HG03060 (cell line): ENCODE data around the gene METRNL.

Experiments
- ATAC-seq: cut with Tn5 transposase; IDR thresholded peaks from one replicate; pipeline ENCODE4 v1.9.1; 2021; ENCODE audit warnings: low read depth, moderate number of reproducible peaks; ENCODE audit not compliant: unreplicated experiment

The METRNL gene

GRCh38 chr17:83103943-83104311 lies 24.5 kb downstream of the METRNL start:
- no peak for ATAC-seq

DNA sequence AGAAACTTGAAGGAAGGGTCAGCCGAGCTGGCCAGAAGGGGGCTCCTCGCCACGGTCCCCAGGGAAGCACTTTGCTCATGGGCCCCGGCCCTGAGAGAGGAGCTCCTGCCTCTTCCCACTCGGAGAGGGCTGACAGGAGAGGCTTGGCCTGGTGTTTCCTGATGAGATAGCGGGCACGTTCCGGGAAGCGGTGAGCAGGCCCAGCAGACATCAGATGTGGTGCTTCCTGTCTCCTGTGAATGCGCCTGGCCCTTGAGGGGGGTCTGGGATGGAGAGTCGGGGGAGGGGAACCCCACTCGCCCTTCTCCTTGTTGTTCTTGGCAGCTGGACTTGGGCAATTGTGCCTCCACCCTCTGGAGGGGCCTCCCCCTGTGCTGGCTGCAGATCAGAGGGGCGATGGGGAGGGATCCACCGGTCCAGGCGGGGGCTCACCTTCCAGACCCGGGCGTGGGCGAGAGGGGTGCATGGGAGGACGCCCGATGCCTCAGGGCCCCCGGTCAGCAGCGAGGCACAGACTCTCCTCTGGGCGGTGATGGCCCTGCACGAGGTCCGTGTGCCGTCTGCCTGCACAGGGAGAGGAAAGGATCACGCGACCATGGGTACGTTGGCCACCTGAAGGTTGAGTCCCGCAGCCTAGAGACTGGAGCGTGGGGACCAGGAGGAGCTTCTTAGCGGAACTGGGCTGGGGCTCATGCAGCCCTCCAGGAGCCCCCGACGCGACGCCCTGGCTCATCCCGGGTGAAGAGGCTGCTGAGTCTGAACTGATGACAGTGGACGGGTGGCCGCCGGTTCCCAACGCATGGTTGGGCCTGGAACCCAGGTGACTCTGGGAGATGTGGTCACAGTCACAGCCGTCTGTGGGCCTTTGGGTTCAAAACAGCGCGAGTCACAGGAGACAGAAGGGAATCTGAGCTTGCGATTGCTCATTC lies 25.4 kb downstream of the METRNL start:
- ATAC-seq, result no peak

DNA sequence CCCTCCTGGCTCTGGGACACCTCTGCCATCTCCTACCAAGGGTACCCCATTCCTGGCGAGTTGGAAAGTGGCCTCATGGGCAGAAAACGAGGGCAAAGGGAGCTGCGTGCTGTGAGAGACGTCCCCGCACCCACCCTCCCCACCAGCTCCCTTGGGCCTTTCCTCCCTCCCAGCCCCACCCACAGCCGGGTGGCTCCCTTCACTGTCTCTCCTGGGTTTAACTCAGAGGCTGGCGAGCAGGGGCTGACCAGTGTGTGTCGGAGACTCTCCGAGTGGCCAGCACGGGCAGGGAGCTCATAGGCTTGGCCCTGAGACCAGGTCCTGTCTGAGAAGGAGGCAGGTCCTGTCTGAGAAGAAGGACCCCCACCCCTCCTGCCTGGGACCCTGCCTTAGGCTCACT lies 26.1 kb downstream of the METRNL start:
- ATAC-seq, result no peak

- no peak for ATAC-seq
Measured at GRCh38 chr17:83106056-83106588, 26.7 kb downstream of the METRNL start.

DNA sequence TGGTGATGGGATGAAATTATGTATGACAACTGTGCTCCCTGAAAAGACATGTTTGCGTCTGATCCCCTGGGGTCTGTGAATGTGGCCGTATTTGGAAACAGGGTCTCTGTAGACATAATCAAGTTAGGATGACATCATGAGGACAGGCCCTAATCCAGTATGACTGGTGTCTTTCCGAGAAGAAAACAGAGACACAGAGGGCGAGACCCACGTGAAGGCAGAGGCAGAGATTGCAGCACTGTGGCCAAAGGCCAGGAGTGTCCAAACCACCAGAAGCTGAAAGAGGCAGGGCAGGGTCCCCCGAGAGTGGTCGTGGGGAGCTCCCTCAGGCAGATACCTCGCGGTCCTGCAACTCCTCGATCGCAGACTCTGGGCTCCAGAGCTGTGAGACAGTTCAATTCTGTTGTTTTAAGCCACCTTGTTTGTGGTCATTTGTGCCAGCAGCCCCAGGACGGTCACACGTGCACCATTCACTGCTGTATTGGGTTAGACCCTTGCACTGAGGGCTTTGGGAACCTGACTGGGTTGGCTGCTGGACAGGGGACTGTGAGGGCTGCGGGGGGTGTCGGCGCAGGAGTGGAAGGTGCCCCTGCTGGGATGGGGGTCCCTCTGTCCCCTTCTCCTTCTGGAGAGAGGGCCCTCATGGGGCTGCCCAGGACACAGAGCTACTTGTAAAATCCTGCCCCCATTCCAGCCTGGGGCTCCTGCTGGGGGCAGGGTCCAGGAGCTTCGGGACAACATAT lies 27.7 kb downstream of the METRNL start:
- ATAC-seq, result no peak

GRCh38 chr17:83107656-83108048 lies 28.2 kb downstream of the METRNL start:
- no peak for ATAC-seq

- ATAC-seq, result no peak
Measured at GRCh38 chr17:83108709-83109108, 29.3 kb downstream of the METRNL start.

GRCh38 chr17:83109386-83109785 lies 30.0 kb downstream of the METRNL start:
- no peak for ATAC-seq

- no peak for ATAC-seq
Measured at GRCh38 chr17:83109793-83110645, 30.6 kb downstream of the METRNL start.

DNA sequence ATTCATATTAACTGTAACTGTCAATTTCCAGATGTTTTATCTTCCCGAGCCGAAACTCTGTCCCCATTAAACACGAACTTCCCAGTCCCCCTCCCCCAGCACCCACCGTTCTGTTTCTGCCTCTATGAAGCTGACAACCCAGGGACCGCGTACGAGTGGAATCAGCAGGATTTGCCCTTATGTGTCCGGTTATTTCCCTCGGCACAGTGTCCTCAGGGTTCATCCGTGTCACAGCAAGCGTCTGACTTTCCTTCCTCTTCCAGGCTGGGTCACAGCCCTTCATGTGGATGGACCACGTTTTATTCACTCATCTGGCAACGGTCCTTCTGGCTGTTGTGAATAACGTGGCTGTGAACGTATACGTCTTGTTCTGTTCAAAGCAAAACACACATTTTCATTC lies 31.3 kb downstream of the METRNL start:
- ATAC-seq, result no peak

- ATAC-seq, result no peak
Measured at GRCh38 chr17:83111516-83112282, 32.3 kb downstream of the METRNL start.

DNA sequence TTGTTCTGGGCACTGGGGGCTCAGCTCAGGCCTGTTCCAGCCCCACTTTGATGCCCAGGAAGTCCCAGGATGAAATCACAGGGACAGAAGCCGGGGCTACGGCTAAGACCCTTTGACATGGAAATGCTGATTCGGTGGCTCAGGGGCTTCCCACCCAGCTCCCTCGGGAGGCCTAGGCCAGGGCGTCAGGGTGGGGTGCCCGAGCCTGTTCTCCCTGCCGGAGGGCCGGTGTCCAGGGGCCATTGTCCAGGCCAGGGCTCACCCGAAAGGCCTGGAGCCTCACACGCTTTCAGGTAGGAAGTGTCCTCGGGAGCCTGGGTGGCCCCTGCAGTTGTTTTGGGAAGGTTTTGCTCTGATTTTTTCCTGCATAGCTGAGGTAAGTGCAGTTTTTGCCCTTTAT lies 34.0 kb downstream of the METRNL start:
- ATAC-seq, result no peak

DNA sequence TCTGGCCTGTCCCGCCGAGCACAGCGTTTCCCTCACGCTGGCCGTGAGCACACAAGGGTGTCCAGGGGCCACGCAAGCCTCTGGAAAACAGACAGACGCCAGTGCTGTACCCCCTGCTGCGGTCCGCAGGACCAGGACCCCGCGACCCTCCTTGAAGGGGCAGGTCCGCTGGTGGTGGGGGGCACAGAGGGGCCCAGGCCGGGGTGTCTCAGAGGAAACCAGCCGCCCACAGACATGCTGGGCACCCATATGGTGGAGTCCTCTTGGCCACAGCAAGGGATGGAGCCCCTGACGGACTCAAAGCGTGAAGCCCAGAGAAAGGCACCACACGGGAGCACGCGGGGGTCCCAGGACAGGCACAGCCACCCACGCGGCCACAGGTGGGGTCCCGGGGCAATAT lies 34.4 kb downstream of the METRNL start:
- no peak for ATAC-seq

DNA sequence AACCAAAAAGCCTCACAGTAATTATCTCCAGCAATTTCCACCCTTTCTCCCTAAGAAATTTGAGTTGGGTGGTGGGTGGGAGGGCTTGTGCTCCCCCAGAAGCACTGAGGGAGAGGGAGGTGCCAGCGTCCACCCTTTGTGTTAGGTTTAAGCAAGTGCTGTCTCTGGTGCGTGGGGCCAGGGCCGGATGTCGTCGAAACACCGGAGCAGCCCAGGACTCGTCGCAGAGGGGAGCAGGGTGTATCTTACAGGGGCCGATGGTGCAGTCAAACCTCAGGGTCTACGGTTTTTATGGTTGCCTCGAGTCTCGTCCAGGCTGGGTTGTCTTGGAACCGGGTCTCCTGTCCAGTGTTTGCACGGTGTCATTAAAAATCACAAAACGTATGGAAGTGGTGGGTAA lies 35.3 kb downstream of the METRNL start:
- ATAC-seq, result no peak

GRCh38 chr17:83115202-83115651 lies 35.8 kb downstream of the METRNL start:
- no peak for ATAC-seq

DNA sequence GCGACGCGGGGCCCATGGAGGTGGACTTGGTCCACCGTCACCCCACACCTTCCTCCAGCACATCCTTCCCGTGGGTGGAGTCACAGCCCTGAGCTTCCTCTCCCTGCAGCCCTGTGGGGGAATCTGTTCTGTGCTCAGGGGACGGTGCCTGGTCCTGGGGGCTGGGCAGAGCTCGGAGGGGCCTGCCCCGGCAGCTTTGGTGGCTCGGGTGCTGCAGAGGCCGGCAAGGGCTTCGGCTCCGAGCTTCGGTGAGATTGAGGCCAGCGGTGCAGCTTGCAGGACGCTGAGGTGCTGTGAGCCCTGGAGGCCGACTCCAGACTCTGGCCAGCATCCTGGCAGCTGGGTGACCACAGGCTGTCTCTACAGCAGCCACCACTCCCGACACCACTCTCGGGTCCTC lies 36.4 kb downstream of the METRNL start:
- ATAC-seq, result no peak

DNA sequence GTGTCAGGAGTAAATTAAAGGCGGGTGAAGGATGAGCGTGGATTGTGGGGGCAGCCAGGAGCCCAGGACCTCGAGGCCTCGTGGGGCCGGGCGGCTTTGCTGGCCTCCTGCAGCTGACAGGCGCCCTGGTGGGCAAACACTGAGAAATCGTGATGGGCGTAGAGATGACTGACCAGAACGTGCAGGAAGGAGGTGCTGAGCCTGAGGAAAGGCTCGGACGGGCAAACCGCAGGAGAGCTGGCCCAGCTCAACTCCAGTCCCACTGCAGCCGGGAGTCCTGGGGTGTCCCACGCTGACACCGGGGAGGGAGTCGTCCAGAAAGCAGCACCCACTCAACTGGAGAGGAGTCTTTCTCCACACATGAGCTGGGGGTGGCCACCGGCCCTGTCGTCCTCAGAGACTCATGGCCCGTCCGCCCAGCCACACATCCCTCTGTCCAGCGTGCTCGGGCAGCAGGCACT lies 36.9 kb downstream of the METRNL start:
- no peak for ATAC-seq

DNA sequence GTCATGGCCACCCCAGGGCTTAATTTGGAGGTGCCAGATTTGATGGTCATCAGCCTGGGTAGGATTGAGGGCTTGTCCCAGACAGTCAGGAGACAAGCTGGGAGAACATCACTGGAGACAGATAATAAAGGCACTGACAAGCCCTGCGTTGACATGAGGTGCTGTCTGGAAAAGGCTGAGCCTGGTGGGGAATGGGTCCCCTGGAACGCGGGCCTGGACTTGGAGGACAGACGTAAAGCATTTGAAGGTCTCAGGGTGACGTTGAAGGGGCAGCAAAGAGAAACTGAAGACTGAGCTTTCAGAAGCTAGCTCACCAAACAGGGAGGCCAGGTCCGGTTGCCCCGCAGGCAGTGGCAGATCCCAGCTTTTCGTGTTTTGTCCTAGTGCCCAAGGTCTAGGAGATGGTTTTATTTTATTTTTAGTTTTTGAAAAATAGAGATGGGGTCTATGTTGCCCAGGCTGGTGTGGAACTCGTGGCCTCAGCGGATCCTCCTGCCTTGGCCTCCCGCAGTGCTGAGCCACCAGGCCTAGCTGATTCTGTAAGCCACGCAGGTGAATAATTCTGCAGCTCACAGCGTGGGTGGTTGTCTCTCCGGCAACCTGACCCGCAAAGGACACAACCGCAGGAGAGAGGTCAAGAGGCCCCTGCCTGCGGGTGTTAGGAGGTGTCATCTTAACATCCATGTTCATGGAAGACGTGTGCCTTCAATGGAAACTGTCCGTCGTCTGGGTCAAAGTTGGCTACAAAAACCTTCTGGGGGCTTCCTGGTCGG lies 37.6 kb downstream of the METRNL start:
- ATAC-seq, result no peak

DNA sequence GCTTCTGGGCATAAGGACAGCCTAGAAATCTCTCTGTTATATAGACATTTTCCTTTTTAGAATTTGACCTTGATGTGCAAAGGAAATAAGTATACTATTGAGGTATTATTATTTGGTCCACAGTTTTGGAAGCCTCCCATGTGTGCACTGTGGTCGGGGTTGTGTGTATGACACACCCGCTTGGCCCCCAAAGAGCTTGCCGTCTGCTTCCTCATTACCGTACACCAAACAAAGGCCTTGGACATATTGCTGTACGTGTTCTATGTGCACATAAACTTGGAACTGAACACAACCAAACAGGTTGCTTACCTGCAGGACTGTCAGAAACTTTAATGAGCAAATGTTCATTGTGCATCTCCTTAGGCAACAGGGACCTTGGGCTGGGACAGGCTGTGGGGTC lies 38.2 kb downstream of the METRNL start:
- ATAC-seq, result no peak
